ENCODE measurements around the gene PRICKLE3. TPM values are rescaled to one million over a fixed set of nuclear protein-coding genes. Genes with fewer than 3 reads are reported as not detected.
"Not testable (repeated sequence)": the region's sequence is repeated elsewhere in the genome, so short reads cannot be mapped to it uniquely, and the experiment has no call there.

PRICKLE3 gene
- total RNA-seq, 4 donors from 2014 or later: 14.2 to 17.6 (median 15.8) TPM

- peak; percentile 90 to 91 for DNase-seq
- no peaks in the 10 kb centered on the region for H3K27me3 ChIP-seq
- TF ChIP-seq POLR2A (IDR thresholded peaks at IDR 0.05): peak; percentile 28 to 74
- TF ChIP-seq, protein P1, sequence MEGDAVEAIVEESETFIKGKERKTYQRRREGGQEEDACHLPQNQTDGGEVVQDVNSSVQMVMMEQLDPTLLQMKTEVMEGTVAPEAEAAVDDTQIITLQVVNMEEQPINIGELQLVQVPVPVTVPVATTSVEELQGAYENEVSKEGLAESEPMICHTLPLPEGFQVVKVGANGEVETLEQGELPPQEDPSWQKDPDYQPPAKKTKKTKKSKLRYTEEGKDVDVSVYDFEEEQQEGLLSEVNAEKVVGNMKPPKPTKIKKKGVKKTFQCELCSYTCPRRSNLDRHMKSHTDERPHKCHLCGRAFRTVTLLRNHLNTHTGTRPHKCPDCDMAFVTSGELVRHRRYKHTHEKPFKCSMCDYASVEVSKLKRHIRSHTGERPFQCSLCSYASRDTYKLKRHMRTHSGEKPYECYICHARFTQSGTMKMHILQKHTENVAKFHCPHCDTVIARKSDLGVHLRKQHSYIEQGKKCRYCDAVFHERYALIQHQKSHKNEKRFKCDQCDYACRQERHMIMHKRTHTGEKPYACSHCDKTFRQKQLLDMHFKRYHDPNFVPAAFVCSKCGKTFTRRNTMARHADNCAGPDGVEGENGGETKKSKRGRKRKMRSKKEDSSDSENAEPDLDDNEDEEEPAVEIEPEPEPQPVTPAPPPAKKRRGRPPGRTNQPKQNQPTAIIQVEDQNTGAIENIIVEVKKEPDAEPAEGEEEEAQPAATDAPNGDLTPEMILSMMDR (IDR thresholded peaks at IDR 0.05): peak; percentile 38 to 93 (median 84)
- H3K4me1 ChIP-seq: no peaks in the 10 kb centered on the region
- intact Hi-C loops (cut with DNase I; ENCODE audit: low total_unique reads): no loop called here
- H3K9me3 ChIP-seq: no peaks in the 10 kb centered on the region
- H3K36me3 ChIP-seq: no peaks in the 10 kb centered on the region
- H3K4me3 ChIP-seq: peak overlapping the region; percentile 49
- H3K27ac ChIP-seq: peak overlapping the region; percentile 96 to 98
These were observed 30.0 kb downstream of the PRICKLE3 start for GRCh38 chrX:49155900-49156837.

GRCh38 chrX:49155243-49155899 is 30.8 kb downstream of the PRICKLE3 start:
- TF ChIP-seq, protein P1 (IDR thresholded peaks at IDR 0.05): no peak
- peak in 1 of 2 donors; percentile 20 for TF ChIP-seq POLR2A (IDR thresholded peaks at IDR 0.05)
- peak; percentile 46 to 73 for DNase-seq
- intact Hi-C loops (cut with DNase I; ENCODE audit: low total_unique reads): no loop called here
- Histone ChIP-seq H3K27me3 (no peaks in the 10 kb centered on the region), H3K4me1 (no peaks in the 10 kb centered on the region), H3K4me3 (peak overlapping the region; percentile 49), H3K9me3 (no peaks in the 10 kb centered on the region), H3K27ac (peak overlapping the region; percentile 96 to 98), H3K36me3 (no peaks in the 10 kb centered on the region)

GRCh38 chrX:49153467-49153866 is 32.7 kb downstream of the PRICKLE3 start:
- Histone ChIP-seq H3K27ac (no peak overlapping the region), H3K4me3 (no peak overlapping the region), H3K36me3 (no peaks in the 10 kb centered on the region), H3K4me1 (no peaks in the 10 kb centered on the region), H3K27me3 (no peaks in the 10 kb centered on the region), H3K9me3 (no peaks in the 10 kb centered on the region)
- intact Hi-C loops (cut with DNase I; ENCODE audit: low total_unique reads): no loop called here
- no peak for TF ChIP-seq POLR2A (IDR thresholded peaks at IDR 0.05)
- DNase-seq: no peak

GRCh38 chrX:49149291-49149690 is 36.9 kb downstream of the PRICKLE3 start:
- H3K27me3 ChIP-seq, H3K27ac ChIP-seq: not testable (repeated sequence)

DNA sequence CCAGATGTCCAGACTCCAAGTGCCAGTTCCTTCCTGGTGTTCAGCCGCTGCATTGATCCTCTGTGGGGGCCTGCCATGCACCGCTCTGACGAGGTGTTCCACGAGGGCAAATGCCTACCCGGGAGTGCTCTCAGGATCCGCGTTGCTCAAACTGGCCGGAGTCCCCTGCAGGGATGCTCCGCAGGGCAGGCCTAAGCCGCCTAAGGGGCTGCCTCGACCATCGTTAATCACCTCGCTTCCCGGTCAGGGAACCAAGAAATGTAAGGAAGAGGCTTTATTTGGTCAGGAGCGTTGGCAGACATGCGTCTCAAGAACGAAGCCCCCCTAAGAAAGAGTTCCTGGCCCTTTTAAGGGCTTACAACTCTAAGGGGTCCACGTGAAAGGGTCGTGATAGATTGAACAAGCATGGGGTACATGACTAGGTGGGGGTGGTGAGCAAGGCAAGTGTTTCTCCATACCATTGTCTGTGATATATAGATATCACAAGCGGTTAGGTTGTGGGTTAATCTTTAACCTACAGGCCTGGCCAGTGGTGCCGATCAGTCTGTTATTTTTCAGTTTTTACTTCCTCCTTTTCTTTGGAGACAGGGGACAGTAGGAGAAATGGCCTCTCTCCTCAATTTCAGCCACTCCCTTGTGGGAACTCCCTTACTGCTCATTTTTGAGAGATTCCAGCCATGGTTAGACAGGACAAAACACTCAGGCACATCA is 37.6 kb downstream of the PRICKLE3 start:
- H3K4me1 ChIP-seq; H3K27ac ChIP-seq; DNase-seq; H3K36me3 ChIP-seq; intact Hi-C loops (cut with DNase I; ENCODE audit: low total_unique reads); H3K9me3 ChIP-seq; H3K4me3 ChIP-seq; H3K27me3 ChIP-seq: not testable (repeated sequence)

More at GRCh38 chrX:49149291-49149690, 36.9 kb downstream of the PRICKLE3 start:
- H3K4me1 ChIP-seq; H3K36me3 ChIP-seq; H3K9me3 ChIP-seq; intact Hi-C loops (cut with DNase I; ENCODE audit: low total_unique reads); DNase-seq; H3K4me3 ChIP-seq: not testable (repeated sequence)

GRCh38 chrX:49147936-49148335 is 38.2 kb downstream of the PRICKLE3 start:
- intact Hi-C loops (cut with DNase I; ENCODE audit: low total_unique reads): no loop called here
- no peak overlapping the region for H3K27ac ChIP-seq
- no peaks in the 10 kb centered on the region for H3K36me3 ChIP-seq
- DNase-seq: no peak
- H3K4me1 ChIP-seq: no peaks in the 10 kb centered on the region
- no peak for TF ChIP-seq POLR2A (IDR thresholded peaks at IDR 0.05)
- TF ChIP-seq, protein P1 (IDR thresholded peaks at IDR 0.05): no peak
- no peaks in the 10 kb centered on the region for H3K27me3 ChIP-seq
- no peak overlapping the region for H3K4me3 ChIP-seq
- no peaks in the 10 kb centered on the region for H3K9me3 ChIP-seq
